ENCODE results near the gene NTRK2. TPM values are rescaled to one million over a fixed set of nuclear protein-coding genes. Genes with fewer than 3 reads are reported as not detected.

NTRK2 gene
- total RNA-seq, 2 experiments from 2014 or later = 0.06 TPM; not detected in 1

GRCh38 chr9:84899326-84899725, 229.8 kb downstream of the NTRK2 start:
- Histone ChIP-seq H3K27ac (ENCODE audit: low read depth, low read length, poor library complexity, severe bottlenecking) (no peak overlapping the region), H3K79me2 (ENCODE audit: insufficient read depth, low read depth, low read length) (no peaks in the 10 kb centered on the region), H3K4me2 (ENCODE audit: low read length) (no peak overlapping the region), H3K9me3 (ENCODE audit: low read length) (no peaks in the 10 kb centered on the region), H2AFZ (ENCODE audit: low read length) (no peak overlapping the region), H3K4me3 (ENCODE audit: low read depth, low read length, poor library complexity, severe bottlenecking) (no peak overlapping the region), H3K4me1 (ENCODE audit: insufficient read depth, low read length, poor library complexity, severe bottlenecking) (no peaks in the 10 kb centered on the region), H3K36me3 (ENCODE audit: insufficient read depth, low read length) (no peaks in the 10 kb centered on the region), H3K9me2 (ENCODE audit: insufficient read depth, low read length) (no peaks in the 10 kb centered on the region), H4K20me1 (ENCODE audit: insufficient read depth, low read length) (no peaks in the 10 kb centered on the region)
- no peak for DNase-seq (ENCODE audit: low spot score)
- ChIA-PET CTCF (ENCODE audit: unreplicated experiment) (no interaction called here), POLR2A (no interaction called here)
- intact Hi-C loops (cut with micrococcal nuclease; ENCODE audit: unreplicated experiment) = no loop called here
- TF ChIP-seq EZH2phosphoT487 (IDR thresholded peaks at IDR 0.05; ENCODE audit: borderline replicate concordance, low read depth, low read length) (no peak), CTCF (conservative IDR thresholded peaks at IDR 0.05; ENCODE audit: low read length) (no peak)
- no TSS peak for BruUV-seq (replicated peaks)

DNA sequence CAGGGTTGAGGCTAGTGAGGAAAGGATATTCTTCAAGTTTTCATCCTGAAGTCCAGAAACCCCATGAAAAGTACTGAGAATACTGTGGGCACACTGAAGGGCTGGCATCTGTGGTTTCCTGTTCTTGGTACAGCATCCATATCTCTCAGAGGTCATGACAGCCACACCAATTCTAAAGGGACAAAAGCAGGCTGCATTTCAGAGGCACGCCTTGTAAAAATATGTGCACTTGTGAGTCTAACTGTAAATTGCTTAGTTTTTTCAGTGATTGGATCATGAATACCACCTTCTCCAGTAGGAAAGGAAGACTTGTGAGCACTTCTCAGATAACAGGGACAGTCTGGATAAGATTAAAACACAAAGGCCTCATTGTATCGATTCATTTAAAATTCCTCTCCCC, 230.9 kb downstream of the NTRK2 start:
- DNase-seq (ENCODE audit: low spot score) = no peak
- no peaks in the 10 kb centered on the region for H3K9me2 ChIP-seq (ENCODE audit: insufficient read depth, low read length)
- no peak overlapping the region for H3K4me3 ChIP-seq (ENCODE audit: low read depth, low read length, poor library complexity, severe bottlenecking)
- intact Hi-C loops (cut with micrococcal nuclease; ENCODE audit: unreplicated experiment) = no loop called here
- no peaks in the 10 kb centered on the region for H3K79me2 ChIP-seq (ENCODE audit: insufficient read depth, low read depth, low read length)
- POLR2A ChIA-PET = no interaction called here
- H3K27ac ChIP-seq (ENCODE audit: low read depth, low read length, poor library complexity, severe bottlenecking) = no peak overlapping the region
- no peaks in the 10 kb centered on the region for H3K9me3 ChIP-seq (ENCODE audit: low read length)
- CTCF ChIA-PET (ENCODE audit: unreplicated experiment) = no interaction called here
- H2AFZ ChIP-seq (ENCODE audit: low read length) = no peak overlapping the region
- no peak overlapping the region for H3K4me2 ChIP-seq (ENCODE audit: low read length)
- TF ChIP-seq EZH2phosphoT487 (IDR thresholded peaks at IDR 0.05; ENCODE audit: borderline replicate concordance, low read depth, low read length) = no peak
- TF ChIP-seq CTCF (conservative IDR thresholded peaks at IDR 0.05; ENCODE audit: low read length) = no peak
- H3K4me1 ChIP-seq (ENCODE audit: insufficient read depth, low read length, poor library complexity, severe bottlenecking) = no peaks in the 10 kb centered on the region
- no TSS peak for BruUV-seq (replicated peaks)
- H3K36me3 ChIP-seq (ENCODE audit: insufficient read depth, low read length) = no peaks in the 10 kb centered on the region
- H4K20me1 ChIP-seq (ENCODE audit: insufficient read depth, low read length) = no peaks in the 10 kb centered on the region

GRCh38 chr9:84903963-84904362, 234.4 kb downstream of the NTRK2 start:
- Histone ChIP-seq H3K36me3 (ENCODE audit: insufficient read depth, low read length) (no peaks in the 10 kb centered on the region), H3K9me3 (ENCODE audit: low read length) (no peaks in the 10 kb centered on the region), H3K79me2 (ENCODE audit: insufficient read depth, low read depth, low read length) (no peaks in the 10 kb centered on the region), H3K4me1 (ENCODE audit: insufficient read depth, low read length, poor library complexity, severe bottlenecking) (no peaks in the 10 kb centered on the region), H3K27ac (ENCODE audit: low read depth, low read length, poor library complexity, severe bottlenecking) (no peak overlapping the region), H3K4me2 (ENCODE audit: low read length) (no peak overlapping the region), H2AFZ (ENCODE audit: low read length) (no peak overlapping the region), H4K20me1 (ENCODE audit: insufficient read depth, low read length) (no peaks in the 10 kb centered on the region), H3K4me3 (ENCODE audit: low read depth, low read length, poor library complexity, severe bottlenecking) (no peak overlapping the region), H3K9me2 (ENCODE audit: insufficient read depth, low read length) (no peaks in the 10 kb centered on the region)
- no peak for DNase-seq (ENCODE audit: low spot score)
- ChIA-PET CTCF (ENCODE audit: unreplicated experiment) (no interaction called here), POLR2A (interaction anchor here (0.9 kb wide), 1 partner anchor 16 kb away, joined by 3 read pairs; no protein-coding TSS in a partner anchor)
- intact Hi-C loops (cut with micrococcal nuclease; ENCODE audit: unreplicated experiment) = no loop called here
- no TSS peak for BruUV-seq (replicated peaks)
- TF ChIP-seq CTCF (conservative IDR thresholded peaks at IDR 0.05; ENCODE audit: low read length) (no peak), EZH2phosphoT487 (IDR thresholded peaks at IDR 0.05; ENCODE audit: borderline replicate concordance, low read depth, low read length) (no peak)

All from OCI-LY7 (cell line).